Adipose tissue (tissue), 3 donors: ENCODE data around the gene AMT. TPM values are rescaled to one million over a fixed set of nuclear protein-coding genes. Genes with fewer than 3 reads are reported as not detected.
"Not testable (repeated sequence)": the region's sequence is repeated elsewhere in the genome, so short reads cannot be mapped to it uniquely, and the experiment has no call there.

ENCODE experiments used
- H3K27ac ChIP-seq: one replicate; pipeline ENCODE4 v1.5.1; 2013; ENCODE audit warnings: low read depth, low read length
- WGBS, 3 donors: extraction: QIAGEN DNeasy Blood & Tissue Kit; methylation state at CpG; one replicate each; pipeline ENCODE4 v1.1.7; 2013; 5-methylcytosine and 5-hydroxymethylcytosine counted together
- polyA plus RNA-seq, 3 donors: library from polyadenylated mRNA; stranded (reverse); fragments of 200-250 nt; gene quantifications; one replicate each; pipeline ENCODE4 v1.2.3, GENCODE V29; 2013
- donor health status: healthy with polysubstance abuse.
- donor health status: Bipolar disorder and iron deficiency.
- donor health status: healthy.

The AMT gene
- polyA plus RNA-seq, 3 donors: 4.7 to 14.6 (median 11.2) TPM

DNA sequence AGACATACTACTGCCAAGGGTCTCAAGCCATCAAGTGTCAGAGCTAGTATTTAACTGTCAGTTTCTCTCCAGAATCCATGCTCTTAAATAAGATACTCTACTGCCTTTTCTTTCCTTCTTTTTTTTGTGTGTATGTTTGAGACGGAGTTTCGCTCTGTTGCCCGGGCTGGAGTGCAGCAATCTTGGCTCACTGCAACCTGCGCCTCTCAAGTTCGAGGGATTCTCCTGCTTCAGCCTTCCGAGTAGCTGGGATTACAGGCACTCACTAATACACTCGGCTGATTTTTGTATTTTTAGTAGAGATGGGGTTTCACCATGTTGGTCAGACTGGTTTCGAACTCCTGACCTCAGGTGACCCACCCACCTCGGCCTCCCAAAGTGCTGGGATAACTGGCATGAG is 16.7 kb downstream of the AMT start:
- 51 to 52% (median 51%) methylated on average over 9 of the region's 9 CpGs for WGBS, 3 donors
- H3K27ac ChIP-seq: not testable (repeated sequence)

DNA sequence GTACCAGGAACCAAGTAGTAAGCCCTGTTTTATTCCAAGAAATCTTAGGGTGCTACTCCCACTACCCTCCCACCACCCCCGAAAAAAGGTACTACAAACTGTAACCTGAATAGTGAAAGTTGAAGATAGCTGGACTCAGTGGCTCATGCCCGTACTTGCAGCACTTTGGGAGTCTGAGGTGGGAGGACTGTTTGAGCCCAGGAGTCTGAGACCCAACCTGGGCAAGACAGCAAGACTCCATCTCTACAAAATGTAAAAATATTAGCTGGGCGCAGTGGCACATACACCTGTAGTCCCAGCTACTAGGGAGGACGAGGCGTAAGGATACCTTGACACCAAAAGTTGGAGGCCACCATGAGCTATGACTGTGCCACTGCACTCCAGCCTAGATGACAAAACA is 18.4 kb downstream of the AMT start:
- WGBS, 3 donors: 87 to 95% (median 94%) methylated on average over 5 of the region's 5 CpGs
- H3K27ac ChIP-seq: no peak overlapping the region

DNA sequence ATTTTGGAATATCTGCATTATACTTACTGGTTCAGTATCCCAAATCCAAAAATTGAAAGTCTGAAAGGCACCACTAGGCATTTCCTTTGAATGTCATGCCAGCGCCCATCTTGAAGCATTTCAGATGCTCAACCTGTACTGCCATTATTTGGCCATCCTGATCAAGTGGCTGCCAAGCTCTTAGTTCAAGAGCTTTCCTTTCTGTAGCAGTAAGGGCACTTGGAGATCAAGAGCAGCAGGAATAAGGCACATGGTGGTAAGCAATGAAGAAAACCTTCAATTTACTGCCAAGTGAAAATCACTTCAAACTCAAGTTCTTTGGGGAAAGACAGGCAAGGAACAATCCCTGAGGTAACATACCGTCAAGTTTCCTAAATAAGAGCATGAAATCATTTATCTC is 20.5 kb downstream of the AMT start:
- no peak overlapping the region for H3K27ac ChIP-seq
- WGBS, 3 donors: 63 to 86% (median 82%) methylated on average over 2 of the region's 2 CpGs

DNA sequence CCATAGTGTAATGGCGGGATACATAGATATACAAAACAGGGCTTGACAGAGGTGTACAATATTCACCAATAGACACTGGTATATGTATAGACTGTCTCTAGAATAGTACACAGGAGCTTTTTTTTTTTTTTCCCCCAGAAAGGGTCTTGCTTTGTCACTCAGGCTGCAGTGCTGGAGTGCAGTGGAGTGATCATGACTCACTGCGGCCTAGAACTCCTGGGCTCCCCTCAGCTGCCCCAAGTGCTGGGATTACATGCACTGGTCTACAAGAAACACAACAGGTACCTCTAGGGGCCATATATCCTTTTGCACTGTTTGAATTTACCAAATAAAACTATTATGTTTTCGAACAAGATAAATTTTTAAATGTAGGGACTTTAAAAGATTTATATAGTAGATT is 22.8 kb downstream of the AMT start:
- WGBS, 3 donors: 93 to 98% (median 96%) methylated on average over 3 of the region's 3 CpGs

DNA sequence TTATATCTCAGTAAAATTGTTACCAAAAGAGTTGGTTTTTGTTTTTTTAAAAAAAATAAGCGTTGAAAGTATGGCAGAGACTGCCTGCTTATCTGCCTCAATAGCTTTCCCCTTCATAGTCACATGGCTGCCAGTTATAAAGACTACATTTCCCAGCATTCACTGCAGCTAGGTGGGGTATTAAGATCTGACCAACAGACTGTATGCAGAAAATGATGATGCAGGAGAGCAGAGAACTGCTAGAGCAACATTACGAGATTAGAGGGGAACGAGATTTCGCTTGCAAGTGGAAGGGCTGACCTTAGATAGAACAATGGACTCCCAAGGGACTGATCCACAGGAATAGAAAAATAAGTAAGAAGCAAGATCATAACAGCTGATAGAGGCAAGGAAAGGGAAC is 24.8 kb downstream of the AMT start:
- WGBS, 3 donors: 41 to 64% (median 46%) methylated on average over 4 of the region's 4 CpGs
- H3K27ac ChIP-seq: no peak overlapping the region

More for the DNA sequence above, 22.8 kb downstream of the AMT start:
- no peak overlapping the region for H3K27ac ChIP-seq

DNA sequence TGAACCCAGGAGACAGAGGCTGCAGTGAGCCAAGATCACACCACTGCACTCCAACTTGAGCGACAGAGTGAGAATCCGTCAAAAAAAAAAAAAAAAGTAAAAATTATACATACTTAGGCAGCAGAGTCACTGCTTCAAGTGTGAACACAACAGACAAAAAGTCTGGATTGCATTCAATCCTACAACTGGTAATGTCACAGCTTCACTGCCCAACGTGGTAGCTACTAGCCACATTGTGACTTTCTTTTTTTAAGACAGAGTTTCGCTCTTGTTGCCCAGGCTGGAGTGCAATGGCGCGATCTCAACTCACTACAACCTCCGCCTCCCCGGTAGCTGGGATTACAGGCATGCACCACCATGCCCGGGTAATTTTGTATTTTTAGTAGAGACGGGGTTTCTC is 31.0 kb downstream of the AMT start:
- WGBS, 3 donors: 83 to 93% (median 89%) methylated on average over 10 of the region's 10 CpGs
- not testable (repeated sequence) for H3K27ac ChIP-seq

DNA sequence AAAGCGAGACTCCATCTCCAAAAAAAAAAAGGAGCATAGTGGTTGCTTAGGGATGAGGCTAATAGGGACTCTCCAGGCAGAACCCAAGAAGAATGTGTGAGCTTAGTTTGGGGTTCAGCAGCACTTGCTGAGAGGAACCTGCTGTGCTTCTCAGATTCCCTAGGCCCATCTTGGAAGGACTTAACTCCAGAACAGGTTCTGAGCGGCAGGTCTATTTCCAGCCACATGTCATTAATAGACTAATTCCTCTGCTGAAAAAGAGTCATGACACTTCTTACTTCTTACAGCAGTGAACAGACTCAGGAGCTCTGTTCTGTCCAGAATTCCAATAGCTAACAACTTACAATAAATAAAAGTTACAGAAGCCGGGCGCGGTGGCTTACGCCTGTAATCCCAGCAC is 33.0 kb downstream of the AMT start:
- no peak overlapping the region for H3K27ac ChIP-seq
- 96 to 99% (median 97%) methylated on average over 6 of the region's 6 CpGs for WGBS, 3 donors

DNA sequence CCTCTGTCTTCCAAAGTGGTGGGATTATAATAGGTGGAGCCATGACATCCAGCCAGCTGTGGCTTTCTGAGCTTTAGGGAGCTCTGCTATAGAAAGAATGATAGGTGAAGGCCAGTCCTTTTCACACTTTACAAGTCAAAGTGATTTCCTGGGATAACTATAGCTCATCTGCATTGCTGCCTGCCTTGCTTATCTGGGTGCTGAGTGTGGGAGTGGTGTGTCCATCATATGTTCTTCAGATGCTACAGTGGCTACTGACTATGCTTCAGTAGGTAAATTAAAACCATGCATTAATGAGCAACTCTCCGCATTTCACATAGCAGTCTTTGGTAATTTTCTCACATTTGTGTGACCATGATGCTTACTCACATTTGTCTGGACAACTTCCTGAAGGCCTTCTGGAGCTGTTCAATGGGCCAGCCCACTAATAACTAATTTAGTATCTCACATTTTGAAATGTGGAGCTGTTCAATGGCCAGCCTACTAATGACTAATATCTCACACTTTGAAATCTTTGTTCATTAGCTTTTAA is 33.9 kb downstream of the AMT start:
- H3K27ac ChIP-seq: no peak overlapping the region
- WGBS, 3 donors: 80 to 89% (median 83%) methylated on average over 1 of the region's 1 CpG

DNA sequence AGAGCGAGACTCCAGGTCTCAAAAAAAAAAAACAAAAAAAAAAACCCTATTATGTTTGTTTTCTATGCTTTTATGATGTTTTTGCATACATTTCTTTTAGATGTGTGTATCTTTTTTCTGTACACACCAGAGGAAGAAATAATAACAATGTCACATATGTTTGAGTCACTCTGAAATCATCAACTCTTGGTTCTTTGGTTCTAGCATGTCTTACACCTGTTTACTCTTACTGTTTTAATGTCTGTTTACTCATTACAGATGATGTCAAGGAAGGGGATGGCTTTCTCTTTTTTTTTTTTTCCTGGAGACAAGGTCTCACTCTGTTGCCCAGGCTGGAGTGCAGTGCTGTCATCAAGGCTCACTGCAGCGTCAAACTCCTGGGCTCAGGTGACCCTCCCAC is 34.6 kb downstream of the AMT start:
- H3K27ac ChIP-seq: no peak overlapping the region
- WGBS, 3 donors: 85 to 100% (median 88%) methylated on average over 2 of the region's 2 CpGs

DNA sequence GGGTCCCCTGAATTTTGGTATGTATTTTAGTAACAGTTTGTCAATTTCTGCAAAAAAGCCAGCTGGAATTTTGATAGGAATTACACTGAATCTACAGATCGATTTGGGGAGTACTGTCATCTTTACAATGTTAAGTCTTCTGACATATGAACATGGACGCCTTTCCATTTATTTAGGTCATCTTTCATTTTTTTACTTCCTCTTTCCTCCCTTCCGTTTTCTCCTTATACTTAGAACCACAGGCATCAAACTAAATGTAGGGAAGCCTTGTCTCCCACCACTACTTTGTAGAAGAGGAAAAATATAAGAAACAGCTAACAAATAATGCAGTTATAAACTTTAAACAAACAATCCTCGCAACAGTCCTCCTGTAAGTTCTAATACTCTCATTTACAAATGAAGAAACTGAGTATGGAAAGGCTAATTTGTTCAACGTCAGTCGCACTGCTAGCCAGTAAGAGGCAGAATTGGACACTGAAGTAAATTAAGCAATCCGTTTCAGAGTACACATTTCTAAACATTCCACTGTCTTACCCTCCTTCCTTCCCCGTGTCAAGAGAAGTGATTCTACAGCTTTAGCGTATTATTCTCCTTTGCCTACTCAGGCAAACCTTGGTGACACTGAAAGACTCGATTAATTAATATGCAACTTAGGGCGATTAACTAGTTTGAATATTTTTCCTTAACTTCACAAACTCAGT is 36.1 kb downstream of the AMT start:
- 51 to 74% (median 59%) methylated on average over 11 of the region's 11 CpGs for WGBS, 3 donors
- no peak overlapping the region for H3K27ac ChIP-seq

DNA sequence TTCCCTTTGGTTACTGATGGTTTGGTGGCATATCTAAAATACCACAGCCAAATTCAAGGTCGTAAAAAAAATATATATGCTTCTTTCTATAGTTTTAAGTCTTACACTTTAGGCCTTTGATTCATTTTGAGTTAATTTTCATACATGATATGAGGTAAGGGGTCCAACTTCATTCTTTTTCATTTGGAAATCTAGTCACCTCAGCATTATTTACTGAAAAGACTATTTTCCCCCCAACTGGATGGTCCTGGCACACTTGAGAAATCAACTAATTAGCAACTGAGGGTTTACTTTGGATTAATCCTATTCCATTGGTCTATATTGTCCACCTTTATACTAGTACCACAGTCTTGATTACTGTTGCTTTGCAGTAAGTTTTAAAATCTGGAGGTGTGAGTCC is 36.7 kb downstream of the AMT start:
- WGBS, 3 donors: 88 to 95% (median 92%) methylated on average over 1 of the region's 1 CpG
- H3K27ac ChIP-seq: no peak overlapping the region

DNA sequence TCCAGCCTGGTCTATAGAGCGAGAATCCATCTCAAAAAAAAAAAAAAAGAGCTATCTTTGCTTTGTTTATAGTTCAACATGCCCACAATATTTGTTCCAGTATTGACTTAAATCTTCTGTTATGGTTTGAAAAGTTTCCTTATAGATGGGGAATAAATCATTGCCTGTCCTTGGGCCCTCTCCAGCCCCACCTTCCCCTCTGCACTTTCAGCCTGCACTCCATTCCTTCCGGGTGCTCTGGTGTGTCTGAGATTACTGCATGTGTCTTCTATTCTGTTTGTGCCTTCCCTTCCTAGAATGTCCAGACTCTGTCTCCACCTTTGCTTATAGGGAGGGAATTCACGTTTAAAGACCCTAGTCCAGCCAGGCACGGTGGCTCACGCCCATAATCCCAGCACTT is 38.9 kb downstream of the AMT start:
- WGBS, 3 donors: 55 to 75% (median 66%) methylated on average over 5 of the region's 5 CpGs
- no peak overlapping the region for H3K27ac ChIP-seq

DNA sequence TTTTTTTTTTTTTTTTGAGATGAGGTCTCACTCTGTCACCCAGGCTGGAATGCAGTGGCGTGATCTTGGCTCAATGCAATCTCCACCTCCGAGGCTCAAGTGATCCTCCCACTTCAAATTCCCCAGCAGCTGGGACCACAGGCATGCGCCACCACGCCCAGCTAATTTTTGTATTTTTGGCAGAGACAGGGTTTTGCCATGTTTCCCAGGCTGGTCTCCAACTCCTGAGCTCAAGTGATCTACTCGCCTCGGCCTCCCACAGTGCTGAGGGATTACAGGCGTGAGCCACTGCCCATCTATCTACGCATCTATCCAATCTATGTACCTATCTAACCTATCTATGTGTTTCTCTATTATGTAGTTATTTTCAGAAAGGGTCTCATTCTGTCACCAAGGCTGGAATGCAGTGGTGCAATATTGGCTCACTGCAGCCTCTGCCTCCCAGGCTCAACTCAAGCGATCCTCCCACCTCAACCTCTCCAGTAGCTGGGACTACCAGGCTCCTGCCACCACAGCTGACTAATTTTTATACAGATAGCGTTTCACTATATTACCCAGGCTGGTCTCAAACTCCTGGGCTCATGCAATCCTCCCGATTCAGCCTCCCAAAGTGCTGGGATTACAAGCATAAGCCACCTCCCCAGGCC is 43.9 kb downstream of the AMT start:
- WGBS, 3 donors: 70 to 89% (median 72%) methylated on average over 11 of the region's 11 CpGs

DNA sequence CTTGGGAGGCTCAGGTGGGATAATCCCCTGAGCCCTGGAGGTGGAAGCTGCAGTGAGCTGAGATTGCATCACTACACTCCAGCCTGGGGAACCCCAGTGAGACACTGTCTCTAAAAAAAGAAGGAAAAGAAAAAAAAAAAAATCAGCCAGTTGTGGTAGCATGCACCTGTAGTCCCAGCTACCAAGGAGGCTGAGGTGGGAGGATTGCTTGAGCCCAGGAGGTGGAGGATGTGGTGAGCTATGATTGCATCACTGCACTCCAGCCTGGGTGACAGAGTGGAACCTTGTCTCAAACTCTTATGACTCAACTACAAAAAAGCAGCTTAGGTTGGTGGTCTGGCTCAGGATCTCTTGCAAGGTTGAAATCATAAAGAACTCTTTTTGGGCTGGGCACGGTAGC is 44.8 kb downstream of the AMT start:
- WGBS, 3 donors: 78 to 82% (median 79%) methylated on average over 1 of the region's 1 CpG
- no peak overlapping the region for H3K27ac ChIP-seq

More for the DNA sequence above, 43.9 kb downstream of the AMT start:
- no peak overlapping the region for H3K27ac ChIP-seq

DNA sequence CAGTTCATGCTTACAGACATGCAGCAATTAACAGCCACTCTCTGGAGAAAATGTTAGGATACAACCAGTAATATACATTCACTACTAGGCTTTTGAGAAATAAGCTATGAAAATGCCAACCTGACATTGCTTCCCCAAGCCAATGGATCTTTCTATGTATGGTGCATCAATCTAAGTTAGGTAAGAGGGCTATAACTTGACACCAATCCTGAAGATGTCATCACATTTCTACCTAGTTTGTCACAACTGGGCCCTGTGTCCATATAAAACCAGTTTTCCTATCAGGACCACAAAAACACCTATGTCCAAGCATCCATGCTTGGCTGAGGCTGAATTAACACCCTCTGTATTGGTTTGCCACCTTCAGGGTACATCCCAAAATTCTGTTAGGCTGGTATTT is 50.3 kb downstream of the AMT start:
- no peak overlapping the region for H3K27ac ChIP-seq

DNA sequence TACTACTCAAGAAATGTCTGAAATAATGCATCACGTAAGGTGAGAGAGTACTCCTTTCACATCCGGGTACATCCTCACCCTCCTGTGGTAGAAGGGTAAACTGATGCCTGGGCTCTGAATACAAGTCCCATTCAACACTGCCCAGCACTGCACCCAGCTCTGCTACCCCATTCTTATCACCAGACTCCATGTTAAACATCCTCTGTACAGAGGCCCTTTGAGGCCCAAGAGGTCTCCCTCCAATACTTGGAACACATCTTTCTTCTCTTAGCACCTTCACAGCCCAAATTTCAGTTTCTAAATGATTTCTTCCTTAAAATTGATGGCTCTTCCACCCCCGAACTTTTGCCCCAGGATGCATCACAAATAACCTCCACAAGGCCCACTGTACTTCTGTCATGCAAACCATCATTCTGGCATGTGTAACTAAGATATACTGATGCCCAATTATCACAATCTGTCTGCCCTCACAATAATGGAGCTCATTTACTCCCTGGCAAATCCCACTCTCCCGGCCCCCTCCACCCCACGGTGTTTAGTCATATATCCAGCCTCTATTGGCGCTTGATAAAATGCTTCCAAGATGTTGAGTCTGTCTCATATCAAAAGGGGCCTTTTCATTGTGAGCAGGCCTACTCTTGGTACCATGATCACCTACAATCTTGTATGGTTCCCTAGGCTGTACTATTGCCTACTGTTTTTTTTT is 51.5 kb downstream of the AMT start:
- H3K27ac ChIP-seq: no peak overlapping the region
- 88 to 93% (median 90%) methylated on average over 6 of the region's 6 CpGs for WGBS, 3 donors
